GM04504 (cell line): ENCODE measurements around the gene SHROOM3.
"Not testable (repeated sequence)": the region's sequence is repeated elsewhere in the genome, so short reads cannot be mapped to it uniquely, and the experiment has no call there.

ENCODE experiments used
- DNase-seq: peaks from one replicate; pipeline ENCODE4 v3.0.0-alpha.2; 2012; ENCODE audit warnings: low read depth

SHROOM3 gene

GRCh38 chr4:76445911-76446310 is 10.9 kb downstream of the SHROOM3 start:
- DNase-seq = no peak

DNA sequence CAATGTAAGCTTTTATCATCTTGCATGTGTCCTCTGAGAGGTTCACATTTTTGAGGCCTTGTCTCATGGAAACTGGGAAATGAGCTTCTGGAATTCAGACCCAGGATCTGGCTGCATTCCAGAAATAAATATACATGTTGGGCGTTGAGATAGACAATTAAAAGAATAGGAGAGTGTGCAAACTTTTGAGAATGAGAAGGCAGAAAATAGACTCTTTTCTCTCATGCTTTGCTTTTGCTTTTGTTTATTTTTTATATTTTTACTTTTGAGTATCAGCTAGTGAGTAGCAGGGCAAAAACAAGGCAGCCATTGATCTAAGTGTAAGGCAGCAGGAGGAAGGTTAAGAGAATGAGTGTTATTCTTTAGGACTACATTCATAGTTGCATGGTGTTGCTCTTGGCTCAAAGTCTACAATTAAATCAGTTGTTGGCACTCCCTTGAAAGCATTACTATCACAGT is 12.4 kb downstream of the SHROOM3 start:
- DNase-seq = no peak

GRCh38 chr4:76448211-76448610 is 13.2 kb downstream of the SHROOM3 start:
- no peak for DNase-seq

- DNase-seq = no peak
Observed at GRCh38 chr4:76449362-76449767, 14.3 kb downstream of the SHROOM3 start.

- DNase-seq = no peak
Observed at GRCh38 chr4:76449833-76450232, 14.8 kb downstream of the SHROOM3 start.

GRCh38 chr4:76453232-76453631 is 18.2 kb downstream of the SHROOM3 start:
- no peak for DNase-seq

DNA sequence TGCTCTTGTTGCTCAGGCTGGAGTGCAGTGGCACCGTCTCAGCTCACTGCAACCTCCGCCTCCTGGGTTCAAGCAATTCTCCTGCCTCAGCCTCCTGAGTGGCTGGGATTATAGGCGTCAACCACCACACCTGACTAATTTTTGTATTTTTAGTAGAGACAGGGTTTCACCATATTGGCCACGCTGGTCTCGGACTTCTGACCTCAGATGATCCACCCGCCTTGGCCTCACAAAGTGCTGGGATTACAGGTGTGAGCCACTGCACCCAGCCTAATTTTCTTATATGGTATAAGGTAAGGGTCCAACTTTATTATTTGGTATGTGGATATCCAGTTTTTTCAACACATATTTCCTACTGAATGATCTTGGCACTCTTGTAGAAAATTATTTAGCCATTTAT is 19.0 kb downstream of the SHROOM3 start:
- DNase-seq = not testable (repeated sequence)

- no peak for DNase-seq
Observed at GRCh38 chr4:76457885-76458284, 22.9 kb downstream of the SHROOM3 start.

DNA sequence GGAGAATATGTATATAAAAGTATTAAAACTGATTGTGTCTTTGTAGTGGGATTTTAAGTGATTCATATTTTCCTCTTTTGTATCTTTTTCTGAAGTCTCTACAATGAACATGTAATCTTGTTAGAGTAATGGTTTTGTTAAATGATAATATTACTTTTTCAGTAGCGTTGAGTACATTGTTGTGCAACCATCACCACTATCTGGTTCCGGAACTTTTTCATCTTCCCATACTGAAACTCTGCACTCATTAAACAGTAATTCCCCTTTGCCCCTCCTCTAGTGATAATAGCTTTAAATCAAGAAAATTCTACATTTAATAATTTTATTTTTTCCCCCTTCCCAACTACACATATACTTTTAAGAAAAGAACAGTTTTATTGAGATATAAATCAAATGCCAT is 23.3 kb downstream of the SHROOM3 start:
- DNase-seq = no peak

GRCh38 chr4:76458825-76459224 is 23.8 kb downstream of the SHROOM3 start:
- no peak for DNase-seq

DNA sequence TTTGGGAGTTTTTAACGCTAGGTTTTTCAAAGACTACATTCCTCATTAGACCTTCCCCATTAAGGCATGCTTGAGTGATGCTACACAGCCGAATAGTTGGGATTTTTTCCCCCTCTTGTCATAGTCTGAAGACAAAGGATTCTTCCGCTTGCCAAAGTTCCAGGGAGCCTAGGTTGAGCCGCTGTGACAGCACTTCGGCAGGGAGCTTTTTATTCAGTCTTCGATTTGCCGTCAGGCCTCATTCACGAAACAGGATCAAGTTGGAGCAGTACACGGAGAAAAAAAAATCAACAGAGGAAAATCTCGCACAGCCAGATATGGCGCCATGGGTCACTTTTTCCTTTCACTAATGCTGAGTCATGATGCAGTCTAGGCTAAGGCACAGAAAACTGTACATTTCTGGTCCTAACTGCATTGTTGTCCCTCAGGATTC is 24.3 kb downstream of the SHROOM3 start:
- DNase-seq = no peak

DNA sequence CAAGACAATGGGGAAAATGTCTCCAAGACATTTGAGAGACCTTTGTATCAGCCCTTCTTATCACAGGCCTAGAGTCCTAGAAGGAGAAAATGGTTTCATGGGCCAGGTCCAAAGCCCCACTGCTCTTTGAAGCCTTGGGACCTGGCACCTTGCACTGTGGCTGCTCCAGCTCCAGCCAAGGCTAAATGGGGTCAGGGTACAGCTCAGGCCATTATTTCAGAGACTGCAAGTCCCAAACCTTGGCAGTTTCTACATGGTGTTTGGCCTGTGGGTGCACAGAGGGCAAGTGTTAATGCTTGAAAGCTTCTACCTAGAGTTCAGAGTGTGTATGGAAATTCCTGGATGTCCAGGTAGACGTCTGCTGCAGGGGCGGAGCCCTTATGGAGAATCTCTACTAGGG is 28.5 kb downstream of the SHROOM3 start:
- no peak for DNase-seq

- DNase-seq = no peak
Observed at GRCh38 chr4:76470064-76470463, 35.0 kb downstream of the SHROOM3 start.

GRCh38 chr4:76470532-76470931 is 35.5 kb downstream of the SHROOM3 start:
- DNase-seq = no peak

DNA sequence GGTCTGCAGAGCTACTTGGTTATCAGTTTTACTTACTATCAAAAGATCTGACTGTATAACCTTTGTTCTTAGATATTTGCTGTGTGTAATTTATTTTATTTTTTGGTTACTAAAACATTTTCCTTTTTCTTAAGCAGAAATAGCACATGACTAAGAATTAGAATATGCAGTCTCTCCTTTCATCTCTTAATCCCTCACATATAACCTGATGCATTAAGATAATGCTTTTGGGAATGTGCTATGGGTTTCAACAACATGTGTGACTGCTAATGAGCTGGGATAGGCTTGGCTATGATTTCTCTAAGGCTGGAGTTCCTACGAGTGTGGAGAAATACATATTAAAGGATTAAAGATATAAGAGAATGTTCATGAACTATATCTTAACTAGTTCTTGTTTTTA is 41.5 kb downstream of the SHROOM3 start:
- no peak for DNase-seq

GRCh38 chr4:76484654-76485053 is 49.6 kb downstream of the SHROOM3 start:
- no peak for DNase-seq

GRCh38 chr4:76485450-76485849 is 50.4 kb downstream of the SHROOM3 start:
- DNase-seq = no peak

- no peak for DNase-seq
Observed at GRCh38 chr4:76486588-76487276, 51.7 kb downstream of the SHROOM3 start.

DNA sequence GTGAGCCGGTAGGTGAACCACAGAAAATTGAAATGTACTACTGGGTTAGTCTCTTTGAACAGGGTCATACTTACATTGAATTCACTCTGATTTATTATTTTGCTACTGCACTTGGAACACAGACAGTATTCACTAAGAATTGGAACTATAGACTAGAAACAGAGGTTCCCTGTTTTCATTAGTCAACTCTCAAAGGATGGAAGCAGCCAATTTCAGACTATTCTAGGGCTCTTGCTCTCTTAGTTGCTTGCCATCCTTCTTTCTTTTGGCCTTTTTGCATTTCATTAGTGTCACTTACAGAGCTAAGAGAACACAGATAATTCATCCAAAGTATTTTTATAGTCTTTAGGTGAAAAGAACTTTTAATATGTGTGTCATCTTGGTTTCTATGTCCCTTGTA is 52.6 kb downstream of the SHROOM3 start:
- no peak for DNase-seq

- DNase-seq = no peak
Observed at GRCh38 chr4:76488455-76488854, 53.4 kb downstream of the SHROOM3 start.

GRCh38 chr4:76488888-76489685 is 54.1 kb downstream of the SHROOM3 start:
- no peak for DNase-seq

GRCh38 chr4:76489686-76490161 is 54.7 kb downstream of the SHROOM3 start:
- DNase-seq = no peak

DNA sequence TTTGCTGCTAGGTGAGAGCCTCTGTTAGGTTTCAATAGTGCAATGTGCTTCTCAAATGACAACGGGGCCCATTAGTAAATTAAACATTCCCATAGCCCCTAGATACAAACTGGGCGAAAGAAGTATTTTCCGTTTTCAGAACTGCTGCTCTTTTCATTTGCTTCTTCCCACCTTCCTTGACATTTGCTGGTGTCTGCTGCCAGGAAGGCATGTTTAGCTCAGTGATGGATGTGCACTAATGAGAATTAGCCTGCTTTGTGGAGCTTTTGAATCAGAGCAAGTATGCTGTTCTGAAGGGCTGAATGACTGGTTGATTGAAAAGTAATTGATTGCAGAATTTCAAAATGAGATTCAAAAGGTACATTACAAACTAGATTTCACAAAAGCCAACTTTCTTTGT is 57.0 kb downstream of the SHROOM3 start:
- DNase-seq = no peak
